H1 (cell line): ENCODE data around the gene CHST11. TPM values are rescaled to one million over a fixed set of nuclear protein-coding genes. Genes with fewer than 3 reads are reported as not detected.

Source experiments
- ASH2L ChIP-seq: fragments of 200-600, 300-600 bp; sonication (generic); IDR thresholded peaks from one replicate; pipeline ENCODE4 v1.7.1; 2017; ENCODE audit warnings: low read length
- ATF3 ChIP-seq: IDR thresholded peaks from 2 replicates; pipeline ENCODE4 v1.6.1; 2011; ENCODE audit warnings: low read depth, mild to moderate bottlenecking, low read length; ENCODE audit not compliant: insufficient read depth
- CBX8 ChIP-seq: fragments of 300-800, 300-1000 bp; sonication (generic); IDR thresholded peaks from 2 replicates; pipeline ENCODE4 v1.7.1; 2016; ENCODE audit warnings: low read depth, low read length, borderline replicate concordance
- CTBP2 ChIP-seq: IDR thresholded peaks from 2 replicates; pipeline ENCODE4 v1.7.0; 2011; ENCODE audit warnings: borderline replicate concordance, mild to moderate bottlenecking, moderate library complexity, mixed read lengths, low read length; ENCODE audit not compliant: insufficient read depth, insufficient read length
- POLR2AphosphoS5 ChIP-seq: IDR thresholded peaks from 2 replicates; pipeline ENCODE4 v1.6.1; 2011; ENCODE audit warnings: low read depth, low read length
- SRF ChIP-seq: IDR thresholded peaks from 2 replicates; pipeline ENCODE4 v1.6.1; 2011; ENCODE audit warnings: mild to moderate bottlenecking, low read depth, low read length, moderate library complexity
- polyA plus RNA-seq, 7 experiments: library from polyadenylated mRNA; depleted of rRNA in 3 of 7; stranded (reverse) in 5 of 7; unstranded in 2 of 7; fragments of >200 nt in 5 of 7; fragments of 200-250 nt in 2 of 7; gene quantifications; 1 replicate in 5 of 7; 2 replicates in 1 of 7; 4 replicates in 1 of 7; pipeline versions ENCODE4 v1.2.1 to v1.2.3, GENCODE V29; 2011 to 2013; ENCODE audit warnings: missing spikeins in 2 of 7, mixed read lengths in 2 of 7
- total RNA-seq: library from RNA; stranded (reverse); fragmentation: NEBNext Ultra II Directional; extraction: Animal tissue kit (Norgen Biotek cat#: 25700); gene quantifications from 2 replicates; pipeline ENCODE4 v1.2.1, GENCODE V29; 2021

CHST11 gene
- total and polyA plus RNA-seq, 2 of the 8 experiments (the other 6 are each of a cell fraction or from before 2014, with no cell fraction given): 14.4 to 20.8 TPM

DNA sequence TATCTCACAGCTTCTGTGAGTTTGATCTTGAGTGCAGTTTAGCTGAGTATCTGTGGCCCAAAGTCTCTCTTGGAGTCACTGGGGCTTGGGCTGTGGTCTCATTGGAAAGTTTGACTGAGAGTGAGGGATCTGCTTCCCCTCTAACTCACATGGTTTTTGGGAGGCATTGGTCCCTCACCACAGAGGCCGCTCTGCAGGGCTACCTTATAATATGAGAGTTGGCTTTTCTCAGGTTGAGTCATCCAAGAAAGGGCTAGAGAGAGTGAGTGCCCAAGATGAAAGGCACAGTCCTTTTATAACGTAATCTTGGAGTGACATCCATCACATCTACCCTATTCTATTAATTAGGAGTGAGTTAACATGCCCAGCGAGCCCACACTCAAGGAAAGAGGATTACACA, 325.5 kb downstream of the CHST11 start (continued):
- no peak for TF ChIP-seq ATF3
- no peak for TF ChIP-seq SRF
- TF ChIP-seq CTBP2: no peak
- no peak for TF ChIP-seq CBX8
- TF ChIP-seq ASH2L: no peak
- TF ChIP-seq POLR2AphosphoS5: no peak
